ENCODE measurements around the gene YWHAB. TPM values are rescaled to one million over a fixed set of nuclear protein-coding genes. Genes with fewer than 3 reads are reported as not detected.

YWHAB gene
- total and polyA plus RNA-seq, 10 of the 15 experiments (the other 5 are each of a cell fraction or from before 2014, with no cell fraction given) = 63.5 to 323 (median 144) TPM

DNA sequence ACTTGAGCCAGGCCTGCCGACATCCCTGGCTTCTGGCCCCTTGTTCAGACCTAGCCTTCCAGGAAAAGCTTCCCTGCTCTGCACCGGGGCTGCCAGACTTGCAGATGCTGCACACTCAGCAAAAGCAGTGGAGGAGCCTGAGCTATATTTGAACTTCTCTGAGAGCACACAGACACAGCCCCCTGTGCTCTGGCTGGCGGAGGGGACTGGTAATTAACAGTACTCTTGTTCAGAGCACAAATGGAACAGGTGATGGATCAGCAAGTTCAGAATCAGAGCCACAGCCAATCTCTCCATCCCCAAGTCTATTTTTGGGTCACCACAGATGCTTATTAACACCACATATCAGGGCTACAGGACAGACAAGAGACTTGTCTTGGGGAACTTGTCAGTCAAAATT lies 47.6 kb upstream of the YWHAB start:
- H3K79me2 ChIP-seq (ENCODE audit: control insufficient read depth, insufficient read depth, low read length) = no peaks in the 10 kb centered on the region
- H4K20me1 ChIP-seq (ENCODE audit: control insufficient read depth, insufficient read depth) = no peaks in the 10 kb centered on the region
- FAIRE-seq = no peak
- ChIA-PET POLR2A (no interaction called here), SMC1A (ENCODE audit: uncharacterized antibody, unreplicated experiment) (no interaction called here), RAD21 (ENCODE audit: unreplicated experiment) (no interaction called here), CTCF (interaction anchor here (0.6 kb wide), 1 partner anchor 154 kb away, joined by 3 read pairs; no protein-coding TSS in a partner anchor)
- H3K36me3 ChIP-seq (ENCODE audit: control insufficient read depth in 2 of 2, insufficient read depth in 2 of 2, low read length in 1 of 2) = no peaks in the 10 kb centered on the region
- BruUV-seq (replicated peaks) = no TSS peak
- H3K27ac ChIP-seq (ENCODE audit: control insufficient read depth, insufficient read depth) = no peak overlapping the region
- ATAC-seq = no peak
- H3K4me1 ChIP-seq (ENCODE audit: control insufficient read depth, insufficient read depth, low read length) = no peaks in the 10 kb centered on the region
- H3K4me2 ChIP-seq (ENCODE audit: control insufficient read depth, insufficient read depth) = no peak overlapping the region
- in situ Hi-C loops (cut with MboI) = no loop called here
- TF ChIP-seq TAF1 (IDR thresholded peaks at IDR 0.05; ENCODE audit: borderline replicate concordance, low read depth, low read length) (no peak), DPF2 (IDR thresholded peaks at IDR 0.05) (no peak), BHLHE40 (IDR thresholded peaks at IDR 0.05; ENCODE audit: borderline replicate concordance in 1 of 2, low read depth in 2 of 2, low read length in 1 of 2) (no peak)
- intact Hi-C loops (cut with micrococcal nuclease; ENCODE audit: unreplicated experiment) = no loop called here
- no peak for DNase-seq (ENCODE audit: low read depth, low spot score)
- H2AFZ ChIP-seq (ENCODE audit: control insufficient read depth, low read depth, low read length) = no peak overlapping the region
- 11% methylated on average over 3 of the region's 3 CpGs for WGBS (ENCODE audit: insufficient coverage, insufficient replicate concordance, low lambda C conversion rate, missing lambda C conversion rate)
- no peak overlapping the region for H3K9ac ChIP-seq (ENCODE audit: control insufficient read depth, insufficient read depth, low read length)
- no peak overlapping the region for H3K4me3 ChIP-seq
- H3K27me3 ChIP-seq (replicated peaks in 1 of 2; ENCODE audit: control insufficient read depth in 2 of 2, insufficient read depth in 2 of 2, low read length in 1 of 2) = peaks cover under 1 to 2% of the 10 kb centered on the region in 2 experiments; a peak in 3 of 4 replicates
- H3K9me3 ChIP-seq (replicated peaks; ENCODE audit: control insufficient read depth, insufficient read depth, low read length) = no peaks in the 10 kb centered on the region

DNA sequence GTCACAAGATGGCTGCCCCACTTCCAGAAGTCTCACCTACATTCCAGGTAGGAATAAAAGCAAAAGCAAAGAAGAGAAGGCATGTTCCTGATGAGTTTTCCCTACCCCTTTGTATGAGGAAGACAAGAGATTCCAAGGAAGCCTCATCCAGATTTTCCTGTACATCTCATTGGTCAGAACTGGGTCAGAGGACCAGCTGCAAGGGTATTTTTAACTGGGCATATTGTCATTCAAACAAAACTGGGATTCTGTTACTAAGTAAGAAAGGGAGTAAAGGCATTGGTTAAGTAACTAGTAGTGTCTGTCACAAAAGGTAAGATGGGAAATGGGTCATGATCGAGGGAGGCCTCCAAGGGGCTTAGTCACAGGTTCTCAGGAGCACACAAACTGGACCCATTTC lies 47.0 kb upstream of the YWHAB start:
- Histone ChIP-seq H3K79me2 (ENCODE audit: control insufficient read depth, insufficient read depth, low read length) (no peaks in the 10 kb centered on the region), H3K4me3 (no peak overlapping the region), H3K9ac (ENCODE audit: control insufficient read depth, insufficient read depth, low read length) (no peak overlapping the region), H3K4me1 (ENCODE audit: control insufficient read depth, insufficient read depth, low read length) (no peaks in the 10 kb centered on the region), H3K36me3 (ENCODE audit: control insufficient read depth in 2 of 2, insufficient read depth in 2 of 2, low read length in 1 of 2) (no peaks in the 10 kb centered on the region), H2AFZ (ENCODE audit: control insufficient read depth, low read depth, low read length) (no peak overlapping the region), H3K27me3 (replicated peaks in 1 of 2; ENCODE audit: control insufficient read depth in 2 of 2, insufficient read depth in 2 of 2, low read length in 1 of 2) (peaks cover 2% of the 10 kb centered on the region in 2 experiments; a peak in 3 of 4 replicates), H3K9me3 (replicated peaks; ENCODE audit: control insufficient read depth, insufficient read depth, low read length) (no peaks in the 10 kb centered on the region), H3K27ac (ENCODE audit: control insufficient read depth, insufficient read depth) (no peak overlapping the region), H3K4me2 (ENCODE audit: control insufficient read depth, insufficient read depth) (no peak overlapping the region), H4K20me1 (ENCODE audit: control insufficient read depth, insufficient read depth) (no peaks in the 10 kb centered on the region)
- in situ Hi-C loops (cut with MboI) (no loop called here), intact Hi-C loops (cut with micrococcal nuclease; ENCODE audit: unreplicated experiment) (no loop called here)
- ATAC-seq = no peak
- DNase-seq (ENCODE audit: low read depth, low spot score) = no peak
- SMC1A ChIA-PET (ENCODE audit: uncharacterized antibody, unreplicated experiment) = no interaction called here
- WGBS (ENCODE audit: insufficient coverage, insufficient replicate concordance, low lambda C conversion rate, missing lambda C conversion rate) = 0% methylated on average over 1 of the region's 1 CpG
- POLR2A ChIA-PET = no interaction called here
- CTCF ChIA-PET = no interaction called here
- FAIRE-seq = no peak
- no TSS peak for BruUV-seq (replicated peaks)
- RAD21 ChIA-PET (ENCODE audit: unreplicated experiment) = no interaction called here
- TF ChIP-seq SMAD5 (IDR thresholded peaks at IDR 0.05; ENCODE audit: low read depth) = no peak
- no peak for TF ChIP-seq RB1 (IDR thresholded peaks at IDR 0.05; ENCODE audit: borderline replicate concordance)
- TF ChIP-seq RAD21 (IDR thresholded peaks at IDR 0.05; ENCODE audit: insufficient read depth, low read depth, low read length) = no peak
- TF ChIP-seq, protein P1, sequence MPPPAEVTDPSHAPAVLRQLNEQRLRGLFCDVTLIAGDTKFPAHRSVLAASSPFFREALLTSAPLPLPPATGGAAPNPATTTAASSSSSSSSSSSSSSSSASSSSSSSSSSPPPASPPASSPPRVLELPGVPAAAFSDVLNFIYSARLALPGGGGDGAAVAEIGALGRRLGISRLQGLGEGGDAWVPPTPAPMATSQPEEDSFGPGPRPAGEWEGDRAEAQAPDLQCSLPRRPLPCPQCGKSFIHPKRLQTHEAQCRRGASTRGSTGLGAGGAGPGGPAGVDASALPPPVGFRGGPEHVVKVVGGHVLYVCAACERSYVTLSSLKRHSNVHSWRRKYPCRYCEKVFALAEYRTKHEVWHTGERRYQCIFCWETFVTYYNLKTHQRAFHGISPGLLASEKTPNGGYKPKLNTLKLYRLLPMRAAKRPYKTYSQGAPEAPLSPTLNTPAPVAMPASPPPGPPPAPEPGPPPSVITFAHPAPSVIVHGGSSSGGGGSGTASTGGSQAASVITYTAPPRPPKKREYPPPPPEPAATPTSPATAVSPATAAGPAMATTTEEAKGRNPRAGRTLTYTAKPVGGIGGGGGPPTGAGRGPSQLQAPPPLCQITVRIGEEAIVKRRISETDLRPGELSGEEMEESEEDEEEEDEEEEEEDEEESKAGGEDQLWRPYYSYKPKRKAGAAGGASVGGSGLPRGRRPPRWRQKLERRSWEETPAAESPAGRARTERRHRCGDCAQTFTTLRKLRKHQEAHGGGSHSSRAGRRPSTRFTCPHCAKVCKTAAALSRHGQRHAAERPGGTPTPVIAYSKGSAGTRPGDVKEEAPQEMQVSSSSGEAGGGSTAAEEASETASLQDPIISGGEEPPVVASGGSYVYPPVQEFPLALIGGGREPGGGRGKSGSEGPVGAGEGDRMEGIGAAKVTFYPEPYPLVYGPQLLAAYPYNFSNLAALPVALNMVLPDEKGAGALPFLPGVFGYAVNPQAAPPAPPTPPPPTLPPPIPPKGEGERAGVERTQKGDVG (CRISPR knock-in tag; IDR thresholded peaks at IDR 0.05) = no peak
- TF ChIP-seq, protein P2, sequence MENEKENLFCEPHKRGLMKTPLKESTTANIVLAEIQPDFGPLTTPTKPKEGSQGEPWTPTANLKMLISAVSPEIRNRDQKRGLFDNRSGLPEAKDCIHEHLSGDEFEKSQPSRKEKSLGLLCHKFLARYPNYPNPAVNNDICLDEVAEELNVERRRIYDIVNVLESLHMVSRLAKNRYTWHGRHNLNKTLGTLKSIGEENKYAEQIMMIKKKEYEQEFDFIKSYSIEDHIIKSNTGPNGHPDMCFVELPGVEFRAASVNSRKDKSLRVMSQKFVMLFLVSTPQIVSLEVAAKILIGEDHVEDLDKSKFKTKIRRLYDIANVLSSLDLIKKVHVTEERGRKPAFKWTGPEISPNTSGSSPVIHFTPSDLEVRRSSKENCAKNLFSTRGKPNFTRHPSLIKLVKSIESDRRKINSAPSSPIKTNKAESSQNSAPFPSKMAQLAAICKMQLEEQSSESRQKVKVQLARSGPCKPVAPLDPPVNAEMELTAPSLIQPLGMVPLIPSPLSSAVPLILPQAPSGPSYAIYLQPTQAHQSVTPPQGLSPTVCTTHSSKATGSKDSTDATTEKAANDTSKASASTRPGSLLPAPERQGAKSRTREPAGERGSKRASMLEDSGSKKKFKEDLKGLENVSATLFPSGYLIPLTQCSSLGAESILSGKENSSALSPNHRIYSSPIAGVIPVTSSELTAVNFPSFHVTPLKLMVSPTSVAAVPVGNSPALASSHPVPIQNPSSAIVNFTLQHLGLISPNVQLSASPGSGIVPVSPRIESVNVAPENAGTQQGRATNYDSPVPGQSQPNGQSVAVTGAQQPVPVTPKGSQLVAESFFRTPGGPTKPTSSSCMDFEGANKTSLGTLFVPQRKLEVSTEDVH (IDR thresholded peaks at IDR 0.05; ENCODE audit: low read depth, partially characterized antibody) = no peak
- no peak for TF ChIP-seq SPI1 (IDR thresholded peaks at IDR 0.05; ENCODE audit: borderline replicate concordance, insufficient read depth, low read depth, low read length)
- no peak for TF ChIP-seq YBX1 (IDR thresholded peaks at IDR 0.05)
- no peak for TF ChIP-seq HDAC6 (IDR thresholded peaks at IDR 0.05; ENCODE audit: unreplicated experiment)
- no peak for TF ChIP-seq HDAC2 (IDR thresholded peaks at IDR 0.05)
- TF ChIP-seq ZNF217 (IDR thresholded peaks at IDR 0.05) = no peak
- TF ChIP-seq STAT3 (IDR thresholded peaks at IDR 0.05; ENCODE audit: low read depth, low read length) = no peak
